Nephron (organoid): Measurements from ENCODE around the gene CACNA2D3.

Experiments used
- H3K27ac Mint-ChIP-seq, 3 experiments: 2 replicates each; pipeline ENCODE4 v1.8.0; 2020; ENCODE audit warnings: mixed read lengths in 3 of 3, mild to moderate bottlenecking in 2 of 3, moderate library complexity in 1 of 3
- H3K27me3 Mint-ChIP-seq: 2 replicates; pipeline ENCODE4 v1.8.0; 2021; ENCODE audit warnings: low read depth, mild to moderate bottlenecking, moderate library complexity, mixed read lengths
- H3K36me3 Mint-ChIP-seq: 2 replicates; pipeline ENCODE4 v1.8.0; 2020; ENCODE audit warnings: low read depth, mixed read lengths
- H3K4me1 Mint-ChIP-seq: 2 replicates; pipeline ENCODE4 v1.8.0; 2020; ENCODE audit warnings: mixed read lengths
- H3K4me3 Mint-ChIP-seq, 3 experiments: 2 replicates each; pipeline ENCODE4 v1.8.0; 2020; ENCODE audit warnings: mild to moderate bottlenecking in 3 of 3, mixed read lengths in 3 of 3, moderate library complexity in 2 of 3
- H3K9me3 Mint-ChIP-seq: 2 replicates; pipeline ENCODE4 v1.8.0; 2020; ENCODE audit warnings: mixed read lengths
- CTCF ChIP-seq, 3 experiments: fragments of 200-600 bp; sonication (generic); IDR thresholded peaks; one replicate each; pipeline ENCODE4 v1.5.0; 2021; ENCODE audit warnings: antibody characterized with exemption in 3 of 3; ENCODE audit not compliant: unreplicated experiment in 3 of 3

The CACNA2D3 gene

DNA sequence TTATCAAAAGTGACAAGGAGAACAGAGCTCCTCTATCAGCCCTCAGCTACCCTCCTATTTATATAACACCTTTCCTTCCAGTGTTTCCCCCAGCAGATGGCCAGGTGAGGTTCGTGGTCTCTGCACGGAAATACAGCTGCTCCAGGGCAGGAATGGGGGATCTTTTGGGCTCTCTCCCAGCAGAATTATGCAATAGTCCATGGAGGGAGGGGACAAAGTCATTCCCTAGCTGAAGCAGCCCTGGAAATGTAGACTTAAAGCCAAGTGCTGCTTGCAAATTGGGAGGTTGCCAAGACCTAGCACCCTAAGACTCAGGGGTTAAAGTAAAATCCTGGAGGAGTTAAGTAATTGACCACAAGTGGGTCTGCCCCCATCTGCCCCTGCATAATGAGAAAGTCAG is 549.2 kb downstream of the CACNA2D3 start:
- H3K9me3 Mint-ChIP-seq: peaks cover 7% of the 10 kb centered on the region
- H3K27me3 Mint-ChIP-seq: peaks cover 14% of the 10 kb centered on the region
- H3K27ac Mint-ChIP-seq: peak overlapping the region in 1 of 3 experiments; percentile 34
- H3K4me1 Mint-ChIP-seq: peaks cover 31% of the 10 kb centered on the region
- H3K36me3 Mint-ChIP-seq: no peaks in the 10 kb centered on the region
- no peak for TF ChIP-seq CTCF (IDR thresholded peaks at IDR 0.05; ENCODE audit: unreplicated experiment in 3 of 3)
- no peak overlapping the region for H3K4me3 Mint-ChIP-seq

DNA sequence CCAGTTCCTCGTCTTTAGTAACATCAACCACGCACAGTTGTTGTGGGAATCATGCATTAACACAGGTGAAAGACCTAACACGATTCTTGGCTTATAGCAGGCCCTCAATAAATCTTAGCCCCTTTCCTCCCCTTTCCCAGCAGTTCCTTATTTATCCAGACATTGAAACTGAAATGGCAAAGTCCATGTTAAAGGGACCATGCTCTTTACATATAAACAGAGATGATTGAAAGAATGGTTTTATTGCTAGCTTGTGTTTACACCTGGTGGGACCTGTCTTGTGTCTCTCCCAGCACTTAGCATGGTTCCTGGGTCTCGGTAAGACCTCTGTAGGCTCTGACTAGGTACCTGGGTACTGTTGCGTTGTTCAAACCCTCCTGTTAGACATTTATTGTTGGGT is 553.7 kb downstream of the CACNA2D3 start:
- H3K27ac Mint-ChIP-seq: no peak overlapping the region
- peaks cover 7% of the 10 kb centered on the region for H3K9me3 Mint-ChIP-seq

DNA sequence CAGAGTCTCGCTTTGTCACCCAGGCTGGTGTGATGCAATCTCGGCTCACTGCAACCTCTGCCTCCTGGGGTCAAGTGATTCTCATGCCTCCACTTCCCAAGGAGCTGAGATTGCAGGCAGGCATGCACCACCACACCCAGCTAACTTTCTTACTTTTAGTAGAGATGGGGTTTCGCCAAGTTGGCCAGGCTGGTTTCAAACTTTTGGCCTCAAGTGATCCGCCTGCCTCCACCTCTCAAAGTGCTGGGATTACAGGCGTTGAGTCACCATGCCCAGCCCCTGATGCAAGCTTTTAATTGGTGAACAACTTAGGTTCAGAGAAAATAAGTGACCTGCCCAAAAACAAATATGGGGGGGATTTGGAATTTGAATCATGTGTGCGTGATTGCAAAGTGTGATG is 559.4 kb downstream of the CACNA2D3 start:
- H3K27me3 Mint-ChIP-seq: peaks cover 10% of the 10 kb centered on the region
- no peak overlapping the region for H3K4me3 Mint-ChIP-seq
- H3K27ac Mint-ChIP-seq: no peak overlapping the region
- no peaks in the 10 kb centered on the region for H3K9me3 Mint-ChIP-seq
- H3K36me3 Mint-ChIP-seq: no peaks in the 10 kb centered on the region
- peaks cover 5% of the 10 kb centered on the region for H3K4me1 Mint-ChIP-seq
- no peak for TF ChIP-seq CTCF (IDR thresholded peaks at IDR 0.05; ENCODE audit: unreplicated experiment in 3 of 3)

More for the DNA sequence above, 553.7 kb downstream of the CACNA2D3 start:
- H3K27me3 Mint-ChIP-seq: peaks cover 19% of the 10 kb centered on the region
- TF ChIP-seq CTCF (IDR thresholded peaks at IDR 0.05; ENCODE audit: unreplicated experiment in 3 of 3): no peak
- no peak overlapping the region for H3K4me3 Mint-ChIP-seq
- H3K4me1 Mint-ChIP-seq: peaks cover 14% of the 10 kb centered on the region
- H3K36me3 Mint-ChIP-seq: no peaks in the 10 kb centered on the region

- Mint-ChIP-seq H3K36me3 (no peaks in the 10 kb centered on the region), H3K27me3 (peaks cover 5% of the 10 kb centered on the region), H3K4me1 (no peaks in the 10 kb centered on the region), H3K4me3 (no peak overlapping the region), H3K27ac (no peak overlapping the region), H3K9me3 (no peaks in the 10 kb centered on the region)
- no peak for TF ChIP-seq CTCF (IDR thresholded peaks at IDR 0.05; ENCODE audit: unreplicated experiment in 3 of 3)
These were observed 562.9 kb downstream of the CACNA2D3 start for GRCh38 chr3:54685213-54685612.

DNA sequence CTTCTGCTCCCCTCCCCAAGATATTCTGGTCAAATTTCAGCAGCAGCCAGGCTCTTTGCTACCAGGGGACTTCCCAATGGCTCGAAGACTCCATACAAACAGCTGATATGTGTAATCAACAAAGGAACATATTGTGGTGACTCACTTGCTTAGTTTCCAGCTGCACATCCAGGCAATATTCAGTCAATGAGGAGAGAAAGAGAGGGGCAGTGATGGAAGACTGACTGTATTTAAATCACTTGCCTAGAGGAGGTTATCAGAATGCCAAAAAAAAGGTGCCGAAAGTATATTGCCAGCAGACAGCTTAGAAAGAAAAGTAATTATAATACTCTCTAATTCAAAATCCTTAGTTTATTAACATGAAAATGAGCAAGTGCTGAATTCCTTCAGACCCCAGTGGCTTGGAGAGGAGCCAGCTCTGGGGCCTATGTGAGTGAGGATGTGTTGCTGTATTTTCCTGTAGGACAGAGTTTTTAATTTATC is 569.0 kb downstream of the CACNA2D3 start:
- Mint-ChIP-seq H3K27ac (peak overlapping the region in 2 of 3 experiments; percentile 16 to 48), H3K36me3 (no peaks in the 10 kb centered on the region), H3K4me3 (no peak overlapping the region), H3K27me3 (peaks cover 8% of the 10 kb centered on the region), H3K4me1 (peaks cover 16% of the 10 kb centered on the region), H3K9me3 (no peaks in the 10 kb centered on the region)
- no peak for TF ChIP-seq CTCF (IDR thresholded peaks at IDR 0.05; ENCODE audit: unreplicated experiment in 3 of 3)

DNA sequence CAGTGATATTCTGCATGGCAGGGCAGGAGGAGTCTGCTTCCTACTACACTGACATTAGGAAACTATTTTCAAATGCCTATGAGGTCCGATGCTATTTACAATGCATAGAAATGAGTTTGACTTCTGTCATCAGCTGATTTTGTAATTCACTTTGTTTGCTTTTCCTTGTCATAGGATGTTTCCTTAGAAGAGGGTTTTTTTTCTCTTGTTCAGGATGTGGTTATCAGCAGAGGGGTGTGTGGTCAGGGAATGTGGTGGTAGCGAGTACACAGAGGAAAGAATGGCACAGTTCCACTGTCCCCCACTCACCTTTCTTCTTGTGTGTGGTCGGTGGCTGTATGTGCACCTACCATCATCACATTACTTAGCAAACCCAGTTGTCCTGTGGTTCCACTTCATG is 574.0 kb downstream of the CACNA2D3 start:
- H3K9me3 Mint-ChIP-seq: no peaks in the 10 kb centered on the region
- no peaks in the 10 kb centered on the region for H3K36me3 Mint-ChIP-seq
- peaks cover 29% of the 10 kb centered on the region for H3K4me1 Mint-ChIP-seq
- no peak overlapping the region for H3K4me3 Mint-ChIP-seq
- H3K27me3 Mint-ChIP-seq: peaks cover 9% of the 10 kb centered on the region
- peak overlapping the region in 1 of 3 experiments; percentile 36 for H3K27ac Mint-ChIP-seq
- no peak for TF ChIP-seq CTCF (IDR thresholded peaks at IDR 0.05; ENCODE audit: unreplicated experiment in 3 of 3)
